ENCODE measurements around the gene R3HDM1. TPM values are rescaled to one million over a fixed set of nuclear protein-coding genes. Genes with fewer than 3 reads are reported as not detected.

The R3HDM1 gene
- polyA plus RNA-seq, 1 donor from 2014 or later = 30.3 TPM

DNA sequence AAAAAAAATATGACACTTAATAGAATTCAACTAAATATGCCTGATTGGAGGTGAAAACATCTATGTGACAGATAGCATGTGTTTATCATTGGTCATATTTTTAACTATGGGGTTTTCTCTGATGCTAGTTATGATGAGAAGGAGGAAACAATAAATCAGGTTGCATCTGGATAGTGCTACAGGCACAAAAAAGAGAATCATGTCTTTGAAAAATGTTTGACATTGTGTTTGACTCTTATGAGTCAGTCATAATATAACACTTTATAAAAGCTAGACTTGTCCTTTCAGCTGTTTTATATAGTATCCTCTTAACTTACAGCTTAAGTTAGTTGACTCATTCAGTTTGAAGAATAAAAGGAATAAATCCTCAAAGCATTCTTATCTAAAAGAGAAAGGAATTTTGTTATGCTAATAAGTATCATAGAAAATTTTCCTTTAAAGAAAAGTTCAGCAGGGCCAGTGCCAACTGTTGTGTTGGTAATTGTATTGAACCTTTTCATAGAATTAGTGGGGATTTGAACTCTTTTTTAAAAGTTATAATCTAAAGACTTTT, 131.9 kb downstream of the R3HDM1 start:
- H3K9me3 ChIP-seq (ENCODE audit: low read length) = no peaks in the 10 kb centered on the region
- no peaks in the 10 kb centered on the region for H3K9me2 ChIP-seq (ENCODE audit: insufficient read depth, low read length)
- no peaks in the 10 kb centered on the region for H3K79me2 ChIP-seq (replicated peaks; ENCODE audit: insufficient read depth, low read length)
- H3F3A ChIP-seq (ENCODE audit: insufficient read depth, low read length, poor library complexity, severe bottlenecking) = no peaks in the 10 kb centered on the region
- no peaks in the 10 kb centered on the region for H3K36me3 ChIP-seq (ENCODE audit: insufficient read depth, low read length)
- no peak overlapping the region for H2AFZ ChIP-seq (ENCODE audit: low read depth, low read length)
- no peaks in the 10 kb centered on the region for H4K20me1 ChIP-seq (ENCODE audit: insufficient read depth)
- H3K4me2 ChIP-seq (ENCODE audit: low read length) = no peak overlapping the region
- TF ChIP-seq, protein P1, sequence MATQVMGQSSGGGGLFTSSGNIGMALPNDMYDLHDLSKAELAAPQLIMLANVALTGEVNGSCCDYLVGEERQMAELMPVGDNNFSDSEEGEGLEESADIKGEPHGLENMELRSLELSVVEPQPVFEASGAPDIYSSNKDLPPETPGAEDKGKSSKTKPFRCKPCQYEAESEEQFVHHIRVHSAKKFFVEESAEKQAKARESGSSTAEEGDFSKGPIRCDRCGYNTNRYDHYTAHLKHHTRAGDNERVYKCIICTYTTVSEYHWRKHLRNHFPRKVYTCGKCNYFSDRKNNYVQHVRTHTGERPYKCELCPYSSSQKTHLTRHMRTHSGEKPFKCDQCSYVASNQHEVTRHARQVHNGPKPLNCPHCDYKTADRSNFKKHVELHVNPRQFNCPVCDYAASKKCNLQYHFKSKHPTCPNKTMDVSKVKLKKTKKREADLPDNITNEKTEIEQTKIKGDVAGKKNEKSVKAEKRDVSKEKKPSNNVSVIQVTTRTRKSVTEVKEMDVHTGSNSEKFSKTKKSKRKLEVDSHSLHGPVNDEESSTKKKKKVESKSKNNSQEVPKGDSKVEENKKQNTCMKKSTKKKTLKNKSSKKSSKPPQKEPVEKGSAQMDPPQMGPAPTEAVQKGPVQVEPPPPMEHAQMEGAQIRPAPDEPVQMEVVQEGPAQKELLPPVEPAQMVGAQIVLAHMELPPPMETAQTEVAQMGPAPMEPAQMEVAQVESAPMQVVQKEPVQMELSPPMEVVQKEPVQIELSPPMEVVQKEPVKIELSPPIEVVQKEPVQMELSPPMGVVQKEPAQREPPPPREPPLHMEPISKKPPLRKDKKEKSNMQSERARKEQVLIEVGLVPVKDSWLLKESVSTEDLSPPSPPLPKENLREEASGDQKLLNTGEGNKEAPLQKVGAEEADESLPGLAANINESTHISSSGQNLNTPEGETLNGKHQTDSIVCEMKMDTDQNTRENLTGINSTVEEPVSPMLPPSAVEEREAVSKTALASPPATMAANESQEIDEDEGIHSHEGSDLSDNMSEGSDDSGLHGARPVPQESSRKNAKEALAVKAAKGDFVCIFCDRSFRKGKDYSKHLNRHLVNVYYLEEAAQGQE (IDR thresholded peaks at IDR 0.05; ENCODE audit: borderline replicate concordance) = no peak
- TF ChIP-seq RAD21 (conservative IDR thresholded peaks at IDR 0.05) (no peak), MXI1 (conservative IDR thresholded peaks at IDR 0.05; ENCODE audit: poor library complexity, severe bottlenecking) (no peak), POLR2AphosphoS5 (IDR thresholded peaks at IDR 0.05) (no peak), EP300 (conservative IDR thresholded peaks at IDR 0.05; ENCODE audit: poor library complexity, severe bottlenecking) (no peak), SMC3 (conservative IDR thresholded peaks at IDR 0.05; ENCODE audit: poor library complexity) (no peak), EZH2 (IDR thresholded peaks at IDR 0.05; ENCODE audit: borderline replicate concordance, insufficient read depth, low read length, poor library complexity, severe bottlenecking) (no peak), TAF1 (IDR thresholded peaks at IDR 0.05; ENCODE audit: low read depth) (no peak)
- TF ChIP-seq, protein P2, sequence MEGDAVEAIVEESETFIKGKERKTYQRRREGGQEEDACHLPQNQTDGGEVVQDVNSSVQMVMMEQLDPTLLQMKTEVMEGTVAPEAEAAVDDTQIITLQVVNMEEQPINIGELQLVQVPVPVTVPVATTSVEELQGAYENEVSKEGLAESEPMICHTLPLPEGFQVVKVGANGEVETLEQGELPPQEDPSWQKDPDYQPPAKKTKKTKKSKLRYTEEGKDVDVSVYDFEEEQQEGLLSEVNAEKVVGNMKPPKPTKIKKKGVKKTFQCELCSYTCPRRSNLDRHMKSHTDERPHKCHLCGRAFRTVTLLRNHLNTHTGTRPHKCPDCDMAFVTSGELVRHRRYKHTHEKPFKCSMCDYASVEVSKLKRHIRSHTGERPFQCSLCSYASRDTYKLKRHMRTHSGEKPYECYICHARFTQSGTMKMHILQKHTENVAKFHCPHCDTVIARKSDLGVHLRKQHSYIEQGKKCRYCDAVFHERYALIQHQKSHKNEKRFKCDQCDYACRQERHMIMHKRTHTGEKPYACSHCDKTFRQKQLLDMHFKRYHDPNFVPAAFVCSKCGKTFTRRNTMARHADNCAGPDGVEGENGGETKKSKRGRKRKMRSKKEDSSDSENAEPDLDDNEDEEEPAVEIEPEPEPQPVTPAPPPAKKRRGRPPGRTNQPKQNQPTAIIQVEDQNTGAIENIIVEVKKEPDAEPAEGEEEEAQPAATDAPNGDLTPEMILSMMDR (IDR thresholded peaks at IDR 0.05; ENCODE audit: poor library complexity, severe bottlenecking) = no peak
- no peaks in the 10 kb centered on the region for H3K27me3 ChIP-seq (ENCODE audit: insufficient read depth, low read depth, low read length)
- H3K9ac ChIP-seq (ENCODE audit: low read length) = no peak overlapping the region
- no peak overlapping the region for H3K4me3 ChIP-seq (ENCODE audit: low read length)
- no peak overlapping the region for H3K27ac ChIP-seq (ENCODE audit: low read length)

DNA sequence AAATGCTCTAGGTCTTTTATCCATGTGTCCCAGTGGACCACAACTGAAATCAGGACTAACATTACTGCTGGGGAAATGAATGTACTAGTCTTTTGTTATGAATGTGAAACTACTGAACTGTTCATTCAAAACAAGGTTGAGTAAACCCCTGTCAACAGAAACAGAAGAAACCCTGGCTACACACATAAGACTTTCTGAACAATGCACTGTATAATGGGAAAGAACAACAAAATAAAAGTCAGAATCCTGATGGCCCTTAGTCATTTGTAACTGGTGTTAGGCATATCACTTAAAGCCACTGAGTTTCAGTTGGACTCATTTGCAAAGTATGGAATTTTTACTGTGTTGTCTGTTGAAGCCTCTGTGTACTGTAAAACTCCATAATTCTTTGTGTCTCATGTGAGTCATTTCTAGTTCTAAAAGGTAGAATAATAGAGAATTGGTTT, 133.4 kb downstream of the R3HDM1 start:
- H3K79me2 ChIP-seq (replicated peaks; ENCODE audit: insufficient read depth, low read length) = no peaks in the 10 kb centered on the region
- H3K36me3 ChIP-seq (ENCODE audit: insufficient read depth, low read length) = no peaks in the 10 kb centered on the region
- no peak overlapping the region for H3K9ac ChIP-seq (ENCODE audit: low read length)
- TF ChIP-seq SMC3 (conservative IDR thresholded peaks at IDR 0.05; ENCODE audit: poor library complexity) (no peak), RAD21 (conservative IDR thresholded peaks at IDR 0.05) (no peak), POLR2AphosphoS5 (IDR thresholded peaks at IDR 0.05) (no peak), MXI1 (conservative IDR thresholded peaks at IDR 0.05; ENCODE audit: poor library complexity, severe bottlenecking) (no peak), EZH2 (IDR thresholded peaks at IDR 0.05; ENCODE audit: borderline replicate concordance, insufficient read depth, low read length, poor library complexity, severe bottlenecking) (no peak), EP300 (conservative IDR thresholded peaks at IDR 0.05; ENCODE audit: poor library complexity, severe bottlenecking) (no peak)
- TF ChIP-seq, protein P2 (IDR thresholded peaks at IDR 0.05; ENCODE audit: poor library complexity, severe bottlenecking) = no peak
- TF ChIP-seq, protein P1 (IDR thresholded peaks at IDR 0.05; ENCODE audit: borderline replicate concordance) = no peak
- H3K27ac ChIP-seq (ENCODE audit: low read length) = no peak overlapping the region
- H3K9me3 ChIP-seq (ENCODE audit: low read length) = no peaks in the 10 kb centered on the region
- H2AFZ ChIP-seq (ENCODE audit: low read depth, low read length) = no peak overlapping the region
- H3K4me3 ChIP-seq (ENCODE audit: low read length) = no peak overlapping the region
- H4K20me1 ChIP-seq (ENCODE audit: insufficient read depth) = no peaks in the 10 kb centered on the region
- H3K27me3 ChIP-seq (ENCODE audit: insufficient read depth, low read depth, low read length) = no peaks in the 10 kb centered on the region
- no peak overlapping the region for H3K4me2 ChIP-seq (ENCODE audit: low read length)
- no peaks in the 10 kb centered on the region for H3K9me2 ChIP-seq (ENCODE audit: insufficient read depth, low read length)
- H3F3A ChIP-seq (ENCODE audit: insufficient read depth, low read length, poor library complexity, severe bottlenecking) = no peaks in the 10 kb centered on the region
